Spleen (tissue), 11 donors: ENCODE measurements around the gene IL20. TPM values are rescaled to one million over a fixed set of nuclear protein-coding genes. Genes with fewer than 3 reads are reported as not detected.

Experiments
- DNase-seq: peaks from one replicate; pipeline ENCODE4 v3.0.0-alpha.2; 2020
- H3K27ac ChIP-seq, 8 donors: fragments of 200-600 bp; sonication (generic) in 7 of 8; 1 replicate in 4 of 8; 2 replicates in 4 of 8; pipeline versions ENCODE4 v1.5.0 to v1.8.0; 2016 to 2021; ENCODE audit warnings: inconsistent platforms in 4 of 8, mild to moderate bottlenecking in 4 of 8, moderate library complexity in 1 of 8
- H3K27me3 ChIP-seq, 7 donors: fragments of 200-600 bp; sonication (generic) in 6 of 7; replicated peaks in 1 of 7; 1 replicate in 4 of 7; 2 replicates in 3 of 7; pipeline versions ENCODE4 v1.5.0 to v1.8.0; 2016 to 2021; ENCODE audit warnings: inconsistent platforms in 3 of 7, mild to moderate bottlenecking in 1 of 7
- H3K36me3 ChIP-seq, 6 donors: fragments of 200-600 bp; sonication (generic) in 5 of 6; 1 replicate in 4 of 6; 2 replicates in 2 of 6; pipeline versions ENCODE4 v1.5.0 to v1.8.0; 2016 to 2021; ENCODE audit warnings: inconsistent platforms in 2 of 6
- H3K4me1 ChIP-seq, 6 donors: fragments of 200-600 bp; sonication (generic) in 5 of 6; 1 replicate in 3 of 6; 2 replicates in 3 of 6; pipeline versions ENCODE4 v1.5.0 to v1.8.0; 2016 to 2021; ENCODE audit warnings: inconsistent platforms in 3 of 6
- H3K4me3 ChIP-seq, 8 donors: fragments of 200-600 bp; sonication (generic) in 7 of 8; 1 replicate in 4 of 8; 2 replicates in 4 of 8; pipeline versions ENCODE4 v1.5.0 to v1.8.0; 2016 to 2021; ENCODE audit warnings: inconsistent platforms in 4 of 8, mild to moderate bottlenecking in 4 of 8, moderate library complexity in 2 of 8
- H3K9me3 ChIP-seq, 8 donors: fragments of 200-600 bp; sonication (generic) in 7 of 8; 1 replicate in 4 of 8; 2 replicates in 4 of 8; pipeline versions ENCODE4 v1.5.0 to v1.8.0; 2016 to 2021; ENCODE audit warnings: inconsistent platforms in 4 of 8
- CTCF ChIP-seq, 11 experiments: fragments of 200-600 bp in 7 of 11; fragments of 450-650 bp in 4 of 11; sonication (generic) in 4 of 11; IDR thresholded peaks in 8 of 11; conservative IDR thresholded peaks in 3 of 11; 1 replicate in 7 of 11; 2 replicates in 4 of 11; pipeline versions ENCODE4 v1.4.0 to v1.8.0; 2016 to 2021; ENCODE audit warnings: antibody characterized with exemption in 11 of 11, inconsistent platforms in 4 of 11, mild to moderate bottlenecking in 1 of 11
- POLR2A ChIP-seq, 3 donors: fragments of 450-650 bp; IDR thresholded peaks; one replicate each; pipeline ENCODE4 v1.5.1; 2017; ENCODE audit warnings: antibody characterized with exemption in 3 of 3, mild to moderate bottlenecking in 1 of 3
- POLR2AphosphoS5 ChIP-seq, 3 donors: sonication (generic); formaldehyde crosslinking; IDR thresholded peaks; one replicate each; pipeline ENCODE4 v1.5.1; 2017; ENCODE audit warnings: antibody characterized with exemption in 3 of 3
- WGBS, 5 donors: extraction: QIAGEN DNeasy Blood & Tissue Kit in 3 of 5; methylation state at CpG; one replicate each; pipeline versions ENCODE4 v1.1.5 to v1.1.7; 2013 to 2018; 5-methylcytosine and 5-hydroxymethylcytosine counted together
- intact Hi-C: fragments of 100-400 bp; cut with DNase I; formaldehyde crosslinking; loops from one replicate; pipeline ENCODE4 v1.15.0; 2023; ENCODE audit warnings: low total_unique reads
- polyA plus RNA-seq, 3 donors: library from polyadenylated mRNA; stranded (reverse); fragments of 200-250 nt; gene quantifications; one replicate each; pipeline ENCODE4 v1.2.1, GENCODE V29; 2013
- total RNA-seq, 7 donors: library from RNA; depleted of rRNA in 3 of 7; stranded (reverse); fragments of >200 nt in 3 of 7; fragmentation: NEBNext Ultra II Directional in 4 of 7; extraction: Animal tissue kit (Norgen Biotek cat#: 25700) in 4 of 7; gene quantifications; one replicate each; pipeline versions ENCODE4 v1.1.0 to v1.2.1, GENCODE V29; 2016 to 2021
- donor health status: healthy with polysubstance abuse.
- donor health status: DM: no; HTN: no; CAD: no; lungs with moderate emphysema.
- donor health status: DM: no; HTN: no; CAD: no.
- donor health status: Bipolar disorder and iron deficiency.
- donor health status: healthy.
- donor health status: DM: no; HTN: no; CAD: no.
- donor health status: DM: yes; HTN: yes; CAD: no.

Gene IL20
- total and polyA plus RNA-seq, 10 donors: not detected

GRCh38 chr1:206895837-206896242, 30.4 kb downstream of the IL20 start:
- no peak overlapping the region for H3K4me3 ChIP-seq
- H3K27ac ChIP-seq: peak overlapping the region in 7 of 8 donors; percentile 3 to 75 (median 48)
- TF ChIP-seq POLR2A (IDR thresholded peaks at IDR 0.05): no peak
- peak in 1 of 3 donors; percentile 54 for TF ChIP-seq POLR2AphosphoS5 (IDR thresholded peaks at IDR 0.05)
- intact Hi-C loops: no loop called here
- peaks cover 0 to 38% (median 11%) of the 10 kb centered on the region in 6 donors for H3K4me1 ChIP-seq
- H3K27me3 ChIP-seq: no peaks in the 10 kb centered on the region
- WGBS, 5 donors: 34 to 51% (median 43%) methylated on average over 3 of the region's 3 CpGs
- H3K9me3 ChIP-seq: no peaks in the 10 kb centered on the region
- H3K36me3 ChIP-seq: no peaks in the 10 kb centered on the region
- no peak for DNase-seq

- WGBS, 5 donors: 72 to 87% (median 87%) methylated on average over 3 of the region's 3 CpGs
- H3K4me3 ChIP-seq: no peak overlapping the region
- no peak for DNase-seq
- no peaks in the 10 kb centered on the region for H3K27me3 ChIP-seq
- peaks cover 0 to 33% (median 9%) of the 10 kb centered on the region in 6 donors for H3K4me1 ChIP-seq
- H3K9me3 ChIP-seq: no peaks in the 10 kb centered on the region
- peak overlapping the region in 7 of 8 donors; percentile 3 to 75 (median 48) for H3K27ac ChIP-seq
- intact Hi-C loops: no loop called here
- peaks cover 0 to under 1% (median 0%) of the 10 kb centered on the region in 6 donors for H3K36me3 ChIP-seq
- no peak for TF ChIP-seq CTCF (IDR thresholded peaks at IDR 0.05 in 8 of 11, conservative IDR thresholded peaks at IDR 0.05 in 3 of 11)
Observed at GRCh38 chr1:206896261-206896660, 30.8 kb downstream of the IL20 start.

GRCh38 chr1:206897175-206897574, 31.8 kb downstream of the IL20 start, which contains the start of gene IL24:
Gene IL24 (plus strand): TSS chr1:206897443. CDS start chr1:206897833, 390 bp downstream.
- Histone ChIP-seq H3K27me3 (no peaks in the 10 kb centered on the region), H3K27ac (peak within 1 kb of the TSS in 6 of 8 donors; percentile 33 to 75 (median 57)), H3K36me3 (peaks cover 0 to 8% (median 0%) of the 10 kb centered on the region in 6 donors), H3K4me1 (peaks cover 0 to 30% (median 9%) of the 10 kb centered on the region in 6 donors), H3K4me3 (no peak within 1 kb of the TSS), H3K9me3 (no peaks in the 10 kb centered on the region)
- intact Hi-C loops: no loop called here
- 59 to 85% (median 75%) methylated on average over 4 of the region's 4 CpGs for WGBS, 5 donors
- no peak for DNase-seq
- TF ChIP-seq POLR2AphosphoS5 (IDR thresholded peaks at IDR 0.05): no peak

- Histone ChIP-seq H3K27ac (peak overlapping the region in 5 of 8 donors; percentile 14 to 66 (median 46)), H3K4me3 (no peak overlapping the region), H3K36me3 (peaks cover 0 to 17% (median 5%) of the 10 kb centered on the region in 6 donors), H3K27me3 (no peaks in the 10 kb centered on the region), H3K4me1 (peaks cover 0 to 27% (median 9%) of the 10 kb centered on the region in 6 donors), H3K9me3 (no peaks in the 10 kb centered on the region)
- intact Hi-C loops: no loop called here
- TF ChIP-seq CTCF (IDR thresholded peaks at IDR 0.05 in 8 of 11, conservative IDR thresholded peaks at IDR 0.05 in 3 of 11) (no peak), POLR2AphosphoS5 (IDR thresholded peaks at IDR 0.05) (peak in 1 of 3 donors; percentile 27)
- WGBS, 5 donors: 81 to 91% (median 83%) methylated on average over 11 of the region's 11 CpGs
- DNase-seq: peak; percentile 56
Observed at GRCh38 chr1:206898089-206898914, 32.9 kb downstream of the IL20 start.

- DNase-seq: peak; percentile 54
- TF ChIP-seq POLR2AphosphoS5 (IDR thresholded peaks at IDR 0.05) (peak; percentile 51 to 59 (median 55)), CTCF (IDR thresholded peaks at IDR 0.05 in 8 of 11, conservative IDR thresholded peaks at IDR 0.05 in 3 of 11) (no peak), POLR2A (IDR thresholded peaks at IDR 0.05) (no peak)
- Histone ChIP-seq H3K9me3 (no peaks in the 10 kb centered on the region), H3K27ac (peak overlapping the region in 5 of 8 donors; percentile 14 to 66 (median 46)), H3K4me3 (no peak overlapping the region), H3K27me3 (no peaks in the 10 kb centered on the region), H3K4me1 (peaks cover 0 to 25% (median 9%) of the 10 kb centered on the region in 6 donors), H3K36me3 (peaks cover 0 to 24% (median 12%) of the 10 kb centered on the region in 6 donors)
- intact Hi-C loops: no loop called here
- WGBS, 5 donors: 87 to 93% (median 90%) methylated on average over 13 of the region's 13 CpGs
Observed at GRCh38 chr1:206898915-206899431, 33.5 kb downstream of the IL20 start.
